ENCODE measurements around the gene KHDC4.
A peak's percentile ranks its signal among the peaks of the same experiment; 100 is the strongest.

DNA sequence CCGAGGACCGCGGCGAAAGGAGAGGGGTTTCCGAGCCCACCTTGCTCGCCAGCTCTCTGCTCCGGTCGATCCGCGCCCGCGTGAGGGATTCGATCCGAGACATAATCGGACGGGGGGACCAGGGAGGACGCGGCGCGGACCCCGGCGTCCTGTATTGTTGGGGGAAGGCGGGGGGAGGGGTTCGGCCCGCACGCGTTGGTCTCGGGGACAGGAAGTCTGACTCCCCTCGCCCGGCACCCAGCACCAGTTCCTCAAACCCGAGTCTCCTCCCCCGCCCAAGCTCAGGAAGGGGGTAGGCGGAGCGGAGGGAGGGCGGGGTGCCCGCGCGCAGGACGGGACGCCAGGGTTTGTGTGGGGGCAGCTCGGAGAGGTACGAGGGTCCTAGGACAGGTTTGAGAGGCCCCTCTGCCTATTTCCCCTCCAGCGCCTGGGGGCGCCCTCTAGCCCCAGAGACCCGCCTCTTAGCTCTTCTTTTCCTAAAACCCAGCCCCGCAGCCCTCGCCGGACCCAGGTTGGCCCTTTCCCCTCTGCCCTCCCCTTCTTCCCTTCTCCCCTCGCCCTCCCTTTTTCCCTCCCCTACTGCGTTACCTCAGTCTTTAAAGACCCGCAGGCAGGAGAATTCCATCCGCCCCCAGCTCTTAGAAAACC lies 44.2 kb upstream of the KHDC4 start, which contains the start of gene ARHGEF2:
- TF ChIP-seq, protein P1, sequence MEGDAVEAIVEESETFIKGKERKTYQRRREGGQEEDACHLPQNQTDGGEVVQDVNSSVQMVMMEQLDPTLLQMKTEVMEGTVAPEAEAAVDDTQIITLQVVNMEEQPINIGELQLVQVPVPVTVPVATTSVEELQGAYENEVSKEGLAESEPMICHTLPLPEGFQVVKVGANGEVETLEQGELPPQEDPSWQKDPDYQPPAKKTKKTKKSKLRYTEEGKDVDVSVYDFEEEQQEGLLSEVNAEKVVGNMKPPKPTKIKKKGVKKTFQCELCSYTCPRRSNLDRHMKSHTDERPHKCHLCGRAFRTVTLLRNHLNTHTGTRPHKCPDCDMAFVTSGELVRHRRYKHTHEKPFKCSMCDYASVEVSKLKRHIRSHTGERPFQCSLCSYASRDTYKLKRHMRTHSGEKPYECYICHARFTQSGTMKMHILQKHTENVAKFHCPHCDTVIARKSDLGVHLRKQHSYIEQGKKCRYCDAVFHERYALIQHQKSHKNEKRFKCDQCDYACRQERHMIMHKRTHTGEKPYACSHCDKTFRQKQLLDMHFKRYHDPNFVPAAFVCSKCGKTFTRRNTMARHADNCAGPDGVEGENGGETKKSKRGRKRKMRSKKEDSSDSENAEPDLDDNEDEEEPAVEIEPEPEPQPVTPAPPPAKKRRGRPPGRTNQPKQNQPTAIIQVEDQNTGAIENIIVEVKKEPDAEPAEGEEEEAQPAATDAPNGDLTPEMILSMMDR (IDR thresholded peaks at IDR 0.05): peak in 1 of 4 experiments; percentile 10
- peak; percentile 26 to 43 for TF ChIP-seq POLR2A (IDR thresholded peaks at IDR 0.05)
